Skeletal muscle satellite cell (primary cell): ENCODE results near the gene TBRG4. TPM values are rescaled to one million over a fixed set of nuclear protein-coding genes. Genes with fewer than 3 reads are reported as not detected.
"Not testable (repeated sequence)": the region's sequence is repeated elsewhere in the genome, so short reads cannot be mapped to it uniquely, and the experiment has no call there.

Experiments
- H3K27me3 ChIP-seq: 2 replicates; pipeline ENCODE4 v1.7.0; 2013; ENCODE audit warnings: low read length; ENCODE audit not compliant: control insufficient read depth, insufficient read depth
- H3K36me3 ChIP-seq: 2 replicates; pipeline ENCODE4 v1.7.0; 2013; ENCODE audit warnings: mild to moderate bottlenecking, control low read depth, low read length; ENCODE audit not compliant: insufficient read depth
- H3K4me1 ChIP-seq: 2 replicates; pipeline ENCODE4 v1.7.0; 2013; ENCODE audit warnings: low read length; ENCODE audit not compliant: control insufficient read depth, insufficient read depth
- H3K4me2 ChIP-seq: 2 replicates; pipeline ENCODE4 v1.7.0; 2013; ENCODE audit warnings: mild to moderate bottlenecking, low read length
- H3K4me3 ChIP-seq: 2 replicates; pipeline ENCODE4 v1.7.0; 2013; ENCODE audit warnings: low read length
- H3K9ac ChIP-seq: 2 replicates; pipeline ENCODE4 v1.7.0; 2013; ENCODE audit warnings: mild to moderate bottlenecking, low read depth, low read length, moderate library complexity
- H3K9me3 ChIP-seq: replicated peaks from 2 replicates; pipeline ENCODE4 v1.7.0; 2013; ENCODE audit warnings: mild to moderate bottlenecking, control low read depth, low read length
- total RNA-seq: library from RNA; depleted of rRNA; stranded (reverse); fragments of >200 nt; gene quantifications from 2 replicates; pipeline ENCODE4 v1.2.3, GENCODE V29; 2012; rRNA removed

The TBRG4 gene
- total RNA-seq: 89.7 and 102 TPM in 2 replicates

- Histone ChIP-seq H3K4me2 (peak within 1 kb of the TSS; percentile 89), H3K36me3 (peaks cover 27% of the 10 kb centered on the region), H3K4me3 (peak within 1 kb of the TSS; percentile 99), H3K4me1 (peaks cover 14% of the 10 kb centered on the region), H3K9me3 (no peaks in the 10 kb centered on the region), H3K9ac (peak within 1 kb of the TSS; percentile 92), H3K27me3 (peaks cover 15% of the 10 kb centered on the region)
Measured at GRCh38 chr7:45111298-45112223, at the start of gene TBRG4. TSS of gene TBRG4 (minus strand) at chr7:45111697. CDS start at chr7:45109237, 2,460 bp downstream.

- no peaks in the 10 kb centered on the region for H3K36me3 ChIP-seq
- H3K27me3 ChIP-seq: peaks cover 43% of the 10 kb centered on the region
- H3K4me2 ChIP-seq: no peak overlapping the region
- no peak overlapping the region for H3K4me3 ChIP-seq
- H3K9me3 ChIP-seq: no peaks in the 10 kb centered on the region
- H3K4me1 ChIP-seq: no peaks in the 10 kb centered on the region
- no peak overlapping the region for H3K9ac ChIP-seq
Measured at GRCh38 chr7:45161138-45161537, 49.6 kb upstream of the TBRG4 start.

DNA sequence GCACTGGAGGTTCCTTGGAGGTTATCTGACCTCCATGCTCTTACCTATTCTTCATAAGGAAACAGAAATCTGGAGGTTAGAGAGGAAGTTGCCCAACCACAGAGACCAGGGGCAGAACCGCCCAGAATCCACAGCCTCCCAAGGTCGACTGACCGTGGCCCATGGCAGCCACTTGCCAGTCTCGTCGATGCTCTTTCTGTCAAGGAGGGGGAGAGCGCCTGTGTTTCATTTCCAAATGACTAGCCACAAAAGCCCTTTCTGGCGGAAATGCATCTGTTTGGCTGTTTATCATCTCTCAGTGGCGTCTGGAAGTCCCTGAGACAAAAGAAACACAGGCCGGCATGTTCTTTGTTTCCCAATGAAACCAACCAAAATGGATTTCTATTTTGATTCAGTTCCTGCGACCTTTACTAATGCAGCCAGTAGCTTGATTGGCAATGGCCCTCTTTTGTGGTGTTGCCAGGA, 49.0 kb upstream of the TBRG4 start:
- peaks cover 49% of the 10 kb centered on the region for H3K27me3 ChIP-seq
- no peaks in the 10 kb centered on the region for H3K9me3 ChIP-seq
- no peak overlapping the region for H3K9ac ChIP-seq

DNA sequence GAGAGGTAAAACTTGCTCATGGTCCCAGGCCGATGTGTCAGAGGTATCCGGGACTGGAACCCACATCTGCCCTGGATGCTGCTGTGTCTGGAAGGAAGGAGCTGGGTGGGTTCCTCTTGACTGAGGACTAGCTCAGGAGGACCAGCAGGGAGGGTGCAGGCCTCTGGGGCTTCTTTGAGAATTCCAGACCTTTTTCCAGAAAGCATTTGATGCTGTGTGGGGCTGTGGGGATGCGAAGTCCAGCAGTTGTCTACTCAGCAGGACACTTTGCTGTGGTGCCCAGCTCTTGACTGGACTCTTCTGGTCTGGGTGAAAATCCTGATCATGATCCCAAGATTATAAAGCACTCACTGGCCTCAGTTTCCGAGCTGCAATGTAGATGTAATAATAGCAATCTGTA, 47.8 kb upstream of the TBRG4 start:
- no peaks in the 10 kb centered on the region for H3K36me3 ChIP-seq
- peaks cover 50% of the 10 kb centered on the region for H3K27me3 ChIP-seq
- no peak overlapping the region for H3K4me3 ChIP-seq
- no peak overlapping the region for H3K4me2 ChIP-seq
- no peaks in the 10 kb centered on the region for H3K9me3 ChIP-seq
- no peaks in the 10 kb centered on the region for H3K4me1 ChIP-seq
- H3K9ac ChIP-seq: no peak overlapping the region

More for the DNA sequence above, 49.0 kb upstream of the TBRG4 start:
- Histone ChIP-seq H3K4me3 (no peak overlapping the region), H3K4me1 (no peaks in the 10 kb centered on the region), H3K36me3 (no peaks in the 10 kb centered on the region), H3K4me2 (no peak overlapping the region)

GRCh38 chr7:45158471-45158870, 47.0 kb upstream of the TBRG4 start:
- Histone ChIP-seq H3K4me2 (no peak overlapping the region), H3K36me3 (no peaks in the 10 kb centered on the region), H3K4me3 (no peak overlapping the region), H3K9ac (no peak overlapping the region), H3K9me3 (no peaks in the 10 kb centered on the region), H3K4me1 (no peaks in the 10 kb centered on the region), H3K27me3 (peaks cover 50% of the 10 kb centered on the region)

- no peaks in the 10 kb centered on the region for H3K9me3 ChIP-seq
- no peak within 1 kb of the TSS for H3K4me2 ChIP-seq
- H3K27me3 ChIP-seq: peaks cover 49% of the 10 kb centered on the region
- no peaks in the 10 kb centered on the region for H3K4me1 ChIP-seq
- H3K36me3 ChIP-seq: no peaks in the 10 kb centered on the region
- H3K4me3 ChIP-seq: no peak within 1 kb of the TSS
- H3K9ac ChIP-seq: no peak within 1 kb of the TSS
Measured at GRCh38 chr7:45157653-45158401, 46.3 kb upstream of the TBRG4 start, which contains the start of gene RAMP3. TSS of gene RAMP3 (plus strand) at chr7:45157791. CDS start at chr7:45157829, 38 bp downstream.

DNA sequence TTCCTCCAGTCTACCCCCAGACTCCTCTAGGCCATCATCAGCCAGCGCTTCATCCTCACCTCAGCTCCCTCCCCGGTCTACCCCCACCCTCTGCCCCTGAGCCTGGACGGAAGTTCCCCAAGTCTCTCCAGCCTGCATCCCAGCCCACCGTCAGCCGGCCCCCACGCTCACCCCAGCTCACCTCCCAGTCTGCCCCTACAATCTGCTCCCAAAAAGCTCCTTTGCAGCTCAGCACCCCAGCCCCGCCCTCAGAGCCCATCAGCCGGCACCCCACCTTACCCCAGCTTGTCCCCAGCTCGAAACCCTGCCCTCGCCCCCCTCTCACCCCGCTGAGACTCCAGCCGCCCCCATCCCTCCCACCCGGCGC, 45.8 kb upstream of the TBRG4 start:
- Histone ChIP-seq H3K9ac (no peak overlapping the region), H3K27me3 (peaks cover 45% of the 10 kb centered on the region), H3K4me3 (no peak overlapping the region), H3K36me3 (no peaks in the 10 kb centered on the region), H3K4me1 (no peaks in the 10 kb centered on the region), H3K4me2 (no peak overlapping the region), H3K9me3 (no peaks in the 10 kb centered on the region)

DNA sequence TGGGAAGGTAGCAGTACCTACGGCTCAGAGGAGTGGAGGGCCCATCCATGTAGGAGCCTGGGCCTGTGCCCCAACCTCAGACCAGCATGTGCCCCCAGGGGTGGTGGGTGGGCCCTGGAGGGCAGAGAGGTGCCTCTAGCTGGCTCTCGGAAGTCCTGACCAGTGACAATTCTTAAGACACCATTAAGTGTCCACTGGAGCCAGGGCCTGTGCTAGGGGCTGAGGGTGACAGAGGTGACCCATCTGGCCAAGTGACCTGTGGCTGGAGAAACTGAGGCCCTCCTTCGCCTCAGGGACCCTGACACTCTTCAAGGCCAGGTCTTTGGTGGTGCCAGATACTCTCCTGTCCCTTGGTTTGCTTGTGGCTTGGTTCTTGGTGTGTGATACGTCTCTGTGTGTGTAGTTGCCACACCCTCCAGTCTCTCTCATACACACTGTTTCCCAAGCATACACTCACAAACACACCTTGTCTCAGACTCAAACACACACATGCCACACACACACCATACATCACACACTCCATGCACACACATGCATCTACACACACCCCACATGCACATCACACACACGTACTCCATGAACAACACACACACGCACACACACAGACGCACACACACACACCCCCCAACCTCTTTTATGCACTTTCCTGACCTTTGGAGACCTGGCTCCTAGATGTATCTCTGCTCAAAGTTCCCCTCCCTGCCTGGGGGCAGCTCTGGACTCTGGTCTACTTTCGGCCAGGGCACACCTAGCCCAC, 45.2 kb upstream of the TBRG4 start:
- Histone ChIP-seq H3K4me3 (no peak overlapping the region), H3K4me1 (no peaks in the 10 kb centered on the region), H3K27me3 (peaks cover 47% of the 10 kb centered on the region), H3K9me3 (no peaks in the 10 kb centered on the region), H3K9ac (no peak overlapping the region), H3K4me2 (no peak overlapping the region), H3K36me3 (no peaks in the 10 kb centered on the region)

DNA sequence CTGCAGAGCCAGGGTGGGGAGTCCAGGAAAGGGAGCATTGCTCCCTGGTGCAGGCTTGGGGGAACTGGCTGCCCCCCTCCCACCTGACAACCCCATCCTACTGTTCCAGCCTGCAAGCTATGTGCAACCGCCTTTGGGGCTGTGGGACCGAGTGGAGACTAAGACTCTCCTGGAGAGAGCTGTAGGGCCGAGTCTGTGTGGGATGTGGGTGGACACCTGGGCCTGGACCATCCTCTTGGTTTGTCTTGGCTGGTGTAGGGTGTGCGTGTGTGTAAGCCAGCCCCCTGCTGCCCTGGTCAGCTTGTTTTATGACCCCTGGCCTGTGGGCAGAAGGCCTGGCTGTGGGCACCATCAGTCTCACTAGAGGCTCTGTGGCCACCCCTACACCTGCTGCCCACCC, 44.4 kb upstream of the TBRG4 start:
- no peaks in the 10 kb centered on the region for H3K9me3 ChIP-seq
- H3K36me3 ChIP-seq: no peaks in the 10 kb centered on the region
- H3K27me3 ChIP-seq: peaks cover 53% of the 10 kb centered on the region

GRCh38 chr7:45155357-45155900, 43.9 kb upstream of the TBRG4 start:
- H3K27me3 ChIP-seq: peaks cover 53% of the 10 kb centered on the region
- no peak overlapping the region for H3K9ac ChIP-seq
- H3K4me2 ChIP-seq: no peak overlapping the region
- H3K4me3 ChIP-seq: no peak overlapping the region
- H3K9me3 ChIP-seq: no peaks in the 10 kb centered on the region
- no peaks in the 10 kb centered on the region for H3K36me3 ChIP-seq
- H3K4me1 ChIP-seq: no peaks in the 10 kb centered on the region

More for the DNA sequence above, 44.4 kb upstream of the TBRG4 start:
- no peaks in the 10 kb centered on the region for H3K4me1 ChIP-seq
- no peak overlapping the region for H3K4me3 ChIP-seq
- H3K4me2 ChIP-seq: no peak overlapping the region
- H3K9ac ChIP-seq: no peak overlapping the region

DNA sequence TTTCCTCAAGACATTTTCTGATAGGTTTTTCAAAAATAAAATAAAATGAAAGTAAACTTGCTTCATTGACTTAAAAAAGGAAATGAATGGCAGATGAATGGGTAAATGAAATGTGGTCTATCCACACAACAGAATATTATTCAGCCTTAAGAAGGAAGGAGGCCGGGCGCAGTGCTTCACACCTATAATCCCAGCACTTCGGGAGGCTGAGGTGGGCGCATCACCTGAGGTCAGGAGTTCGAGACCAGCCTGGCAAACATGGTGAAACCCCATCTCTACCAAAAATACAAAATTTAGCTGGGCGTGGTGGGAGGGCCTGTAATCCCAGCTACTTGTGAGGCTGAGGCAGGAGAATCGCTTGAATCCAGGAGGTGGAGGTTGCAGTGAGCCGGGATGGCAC, 42.4 kb upstream of the TBRG4 start:
- H3K4me3 ChIP-seq, H3K36me3 ChIP-seq, H3K4me2 ChIP-seq, H3K9me3 ChIP-seq, H3K4me1 ChIP-seq, H3K9ac ChIP-seq: not testable (repeated sequence)
- peaks cover 56% of the 10 kb centered on the region for H3K27me3 ChIP-seq
